HUES48 (cell line): ENCODE results near the gene PRKAR1B.
"Not testable (repeated sequence)": the region's sequence is repeated elsewhere in the genome, so short reads cannot be mapped to it uniquely, and the experiment has no call there.

Experiments used
- H3K27ac ChIP-seq: one replicate; pipeline ENCODE4 v1.7.0; 2013; ENCODE audit warnings: low read depth, low read length, inconsistent platforms
- H3K27me3 ChIP-seq: 2 replicates; pipeline ENCODE4 v1.6.1; 2013; ENCODE audit warnings: mild to moderate bottlenecking, low read length; ENCODE audit not compliant: control insufficient read depth, insufficient read depth
- H3K36me3 ChIP-seq: 2 replicates; pipeline ENCODE4 v1.6.1; 2013; ENCODE audit warnings: low read length; ENCODE audit not compliant: control insufficient read depth, insufficient read depth
- H3K4me1 ChIP-seq: 2 replicates; pipeline ENCODE4 v1.6.1; 2013; ENCODE audit warnings: mild to moderate bottlenecking, low read length; ENCODE audit not compliant: control insufficient read depth, insufficient read depth
- H3K4me3 ChIP-seq: 2 replicates; pipeline ENCODE4 v1.5.1; 2013; ENCODE audit warnings: mild to moderate bottlenecking, low read depth, low read length
- H3K9ac ChIP-seq: 2 replicates; pipeline ENCODE4 v1.6.1; 2013; ENCODE audit warnings: mild to moderate bottlenecking, low read depth, low read length, moderate library complexity
- H3K9me3 ChIP-seq: 2 replicates; pipeline ENCODE4 v1.6.1; 2013; ENCODE audit warnings: low read length; ENCODE audit not compliant: control insufficient read depth, insufficient read depth

PRKAR1B gene

DNA sequence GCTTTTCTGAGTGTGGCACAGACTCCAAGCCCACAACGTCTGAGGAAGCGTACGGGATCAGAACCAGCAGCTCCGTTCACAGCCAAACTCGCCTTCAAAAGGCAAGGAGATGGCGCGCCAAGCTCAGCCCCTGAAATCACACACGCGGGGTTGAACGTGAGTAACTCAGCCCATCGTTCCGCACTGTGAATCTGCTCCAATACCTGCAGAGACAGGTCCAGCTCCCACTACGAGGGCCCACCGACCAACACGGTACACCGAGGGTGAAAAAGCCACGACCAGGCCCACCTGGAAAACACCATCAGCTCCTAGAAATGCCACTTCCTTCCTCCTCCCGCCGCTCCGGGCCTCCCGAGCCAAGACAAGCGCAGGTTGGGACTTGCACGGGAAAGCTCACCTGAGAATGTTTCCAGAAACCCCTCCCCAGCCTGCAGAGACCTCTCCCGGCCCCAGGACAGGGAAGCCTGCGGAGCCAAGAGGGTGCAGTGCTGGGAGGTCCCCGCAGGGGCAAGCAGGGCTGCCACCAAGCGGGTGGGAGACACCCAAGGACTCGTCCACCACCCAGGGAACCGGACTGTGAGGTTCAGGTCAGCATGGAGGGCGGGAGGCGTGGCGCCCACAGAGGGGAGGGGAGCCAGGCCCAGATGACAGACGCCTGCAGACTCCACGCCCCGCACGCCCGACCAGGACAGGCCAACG is 113.5 kb downstream of the PRKAR1B start:
- Histone ChIP-seq H3K27me3 (no peaks in the 10 kb centered on the region), H3K36me3 (no peaks in the 10 kb centered on the region), H3K9me3 (no peaks in the 10 kb centered on the region), H3K4me3 (no peak overlapping the region), H3K9ac (no peak overlapping the region), H3K27ac (no peak overlapping the region), H3K4me1 (no peaks in the 10 kb centered on the region)

- H3K36me3 ChIP-seq, H3K4me3 ChIP-seq, H3K9me3 ChIP-seq, H3K4me1 ChIP-seq, H3K9ac ChIP-seq, H3K27ac ChIP-seq, H3K27me3 ChIP-seq: not testable (repeated sequence)
Observed at GRCh38 chr7:611837-612236, 115.2 kb downstream of the PRKAR1B start.

- H3K4me1 ChIP-seq: no peaks in the 10 kb centered on the region
- no peaks in the 10 kb centered on the region for H3K27me3 ChIP-seq
- no peaks in the 10 kb centered on the region for H3K36me3 ChIP-seq
- no peak overlapping the region for H3K27ac ChIP-seq
- H3K4me3 ChIP-seq: no peak overlapping the region
- no peaks in the 10 kb centered on the region for H3K9me3 ChIP-seq
- H3K9ac ChIP-seq: no peak overlapping the region
Observed at GRCh38 chr7:611281-611810, 115.7 kb downstream of the PRKAR1B start.

- no peaks in the 10 kb centered on the region for H3K9me3 ChIP-seq
- no peaks in the 10 kb centered on the region for H3K27me3 ChIP-seq
- peaks cover 5% of the 10 kb centered on the region for H3K36me3 ChIP-seq
- no peak overlapping the region for H3K4me3 ChIP-seq
- H3K27ac ChIP-seq: no peak overlapping the region
- no peaks in the 10 kb centered on the region for H3K4me1 ChIP-seq
- H3K9ac ChIP-seq: no peak overlapping the region
Observed at GRCh38 chr7:610531-611280, 116.4 kb downstream of the PRKAR1B start.

GRCh38 chr7:610141-610530 is 116.9 kb downstream of the PRKAR1B start:
- Histone ChIP-seq H3K9me3 (no peaks in the 10 kb centered on the region), H3K4me3 (no peak overlapping the region), H3K27me3 (no peaks in the 10 kb centered on the region), H3K4me1 (no peaks in the 10 kb centered on the region), H3K36me3 (peaks cover 11% of the 10 kb centered on the region), H3K27ac (no peak overlapping the region), H3K9ac (no peak overlapping the region)

DNA sequence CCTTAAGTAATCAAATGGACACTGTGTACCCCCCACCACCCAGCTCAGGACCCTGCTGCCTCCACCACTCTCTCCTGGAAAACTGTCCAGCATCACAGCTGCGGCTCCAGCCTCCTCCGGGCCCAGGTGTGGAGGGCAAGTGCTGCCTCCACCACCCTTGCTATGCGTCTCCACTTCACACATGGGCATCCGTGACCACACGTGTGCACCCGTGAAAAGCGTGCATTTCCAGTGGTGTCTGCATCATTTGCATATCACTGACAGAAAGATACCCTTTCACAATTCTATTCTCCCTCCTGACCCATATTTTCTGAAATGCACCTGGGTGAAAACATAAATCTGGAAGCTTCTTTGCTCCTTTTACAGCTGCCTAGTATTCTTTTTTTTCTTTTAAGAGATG is 117.7 kb downstream of the PRKAR1B start:
- Histone ChIP-seq H3K9me3 (no peaks in the 10 kb centered on the region), H3K4me3 (no peak overlapping the region), H3K9ac (no peak overlapping the region), H3K27me3 (no peaks in the 10 kb centered on the region), H3K4me1 (no peaks in the 10 kb centered on the region), H3K27ac (no peak overlapping the region), H3K36me3 (peaks cover 12% of the 10 kb centered on the region)

- H3K4me1 ChIP-seq: no peaks in the 10 kb centered on the region
- H3K36me3 ChIP-seq: peaks cover 12% of the 10 kb centered on the region
- no peaks in the 10 kb centered on the region for H3K9me3 ChIP-seq
- no peak overlapping the region for H3K4me3 ChIP-seq
- no peaks in the 10 kb centered on the region for H3K27me3 ChIP-seq
- H3K9ac ChIP-seq: no peak overlapping the region
- no peak overlapping the region for H3K27ac ChIP-seq
Observed at GRCh38 chr7:608954-609353, 118.1 kb downstream of the PRKAR1B start.

DNA sequence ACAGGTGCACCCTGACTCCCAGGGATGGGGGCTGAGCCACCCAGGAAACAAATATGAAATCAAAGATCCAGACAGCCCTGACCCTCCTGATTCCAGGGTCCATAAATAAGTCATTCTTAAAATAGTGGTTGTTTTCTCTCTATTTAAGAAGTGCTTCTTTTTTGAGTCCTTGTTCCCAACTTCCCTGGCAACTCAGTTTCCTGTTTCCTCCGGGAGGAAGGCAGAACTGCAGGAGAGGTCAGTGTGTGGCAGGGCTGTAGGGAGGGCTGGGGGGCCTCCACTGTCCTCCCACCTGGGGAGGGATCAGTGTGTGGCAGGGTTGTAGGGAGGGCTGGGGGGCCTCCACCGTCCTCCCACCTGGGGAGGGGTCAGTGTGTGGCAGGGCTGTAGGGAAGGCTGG is 118.7 kb downstream of the PRKAR1B start:
- Histone ChIP-seq H3K36me3 (peaks cover 12% of the 10 kb centered on the region), H3K9me3 (no peaks in the 10 kb centered on the region), H3K4me1 (no peaks in the 10 kb centered on the region), H3K27ac (peak overlapping the region; percentile 12), H3K4me3 (no peak overlapping the region), H3K9ac (no peak overlapping the region), H3K27me3 (no peaks in the 10 kb centered on the region)

DNA sequence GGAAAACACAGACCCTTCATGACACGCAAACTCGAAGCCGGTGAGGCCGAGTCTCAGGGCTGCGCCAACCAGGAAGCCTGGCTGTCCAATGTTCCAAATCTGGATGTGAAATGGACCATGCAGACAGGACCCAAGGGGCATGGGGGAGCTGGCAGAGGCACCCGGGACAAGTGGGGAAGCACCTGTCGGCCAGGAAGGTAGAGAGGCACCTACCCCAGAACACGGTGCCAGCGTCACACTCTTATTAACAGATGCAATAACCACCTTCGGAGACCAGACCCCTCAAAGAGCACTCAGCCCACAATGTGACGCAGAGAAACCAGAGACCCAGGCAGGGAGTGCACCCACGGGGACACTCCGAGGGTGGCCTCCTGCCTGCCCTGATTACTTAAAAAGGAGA is 119.1 kb downstream of the PRKAR1B start:
- peaks cover 12% of the 10 kb centered on the region for H3K36me3 ChIP-seq
- no peaks in the 10 kb centered on the region for H3K9me3 ChIP-seq
- H3K4me3 ChIP-seq: no peak overlapping the region
- H3K4me1 ChIP-seq: no peaks in the 10 kb centered on the region
- H3K27ac ChIP-seq: no peak overlapping the region
- no peaks in the 10 kb centered on the region for H3K27me3 ChIP-seq
- H3K9ac ChIP-seq: no peak overlapping the region

DNA sequence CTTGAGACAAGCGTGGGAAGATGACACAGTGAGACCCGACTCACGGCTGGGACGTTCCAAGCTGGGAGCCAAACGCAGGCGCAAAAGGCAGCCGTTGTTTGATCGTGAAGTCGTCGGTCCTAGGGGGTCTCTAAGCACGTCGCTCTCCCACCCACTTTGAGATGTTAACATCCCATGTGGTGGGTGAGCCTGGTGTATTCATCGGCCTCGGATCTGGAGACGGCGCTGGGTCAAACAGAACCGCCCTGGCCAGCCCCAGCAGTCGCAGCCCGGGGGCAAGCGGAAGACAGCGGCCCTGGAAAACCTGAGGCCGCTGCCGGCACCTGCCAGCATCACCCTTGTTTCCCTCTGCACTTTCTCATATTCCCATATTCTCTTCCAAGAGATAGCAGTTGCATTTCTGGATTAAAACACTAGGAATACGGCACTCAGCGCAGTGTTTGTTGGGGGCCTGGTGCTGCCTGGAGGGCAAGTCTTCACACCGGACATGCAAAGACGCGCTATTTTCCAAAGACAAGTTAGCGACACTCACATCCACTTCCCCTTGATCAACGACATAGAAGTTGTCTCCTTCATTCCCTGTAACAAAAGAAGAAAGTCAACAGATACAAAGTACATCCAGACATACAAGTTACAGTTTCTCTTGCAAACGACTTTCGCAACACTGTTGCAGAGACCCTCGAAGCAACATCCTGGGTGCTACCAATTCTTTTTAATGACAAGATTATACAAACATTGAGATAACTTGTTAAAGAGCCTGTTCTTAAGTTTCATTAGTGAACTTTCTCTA is 121.2 kb downstream of the PRKAR1B start:
- Histone ChIP-seq H3K9me3 (no peaks in the 10 kb centered on the region), H3K4me1 (no peaks in the 10 kb centered on the region), H3K36me3 (peaks cover 12% of the 10 kb centered on the region), H3K4me3 (no peak overlapping the region), H3K27me3 (no peaks in the 10 kb centered on the region), H3K27ac (no peak overlapping the region), H3K9ac (no peak overlapping the region)
